Stimulated activated CD4-positive, alpha-beta T cell treated with anti-CD3 and anti-CD28 coated beads, TNF-alpha, amount 100 ng/mL, for 48 hours (primary cell): ENCODE results near the gene ADAP2.
"Not testable (repeated sequence)": the region's sequence is repeated elsewhere in the genome, so short reads cannot be mapped to it uniquely, and the experiment has no call there.

Source experiments
- DNase-seq, 3 donors: peaks; one replicate each; pipeline ENCODE4 v3.0.0-alpha.2; 2020; ENCODE audit warnings: low read depth in 3 of 3

Gene ADAP2

DNA sequence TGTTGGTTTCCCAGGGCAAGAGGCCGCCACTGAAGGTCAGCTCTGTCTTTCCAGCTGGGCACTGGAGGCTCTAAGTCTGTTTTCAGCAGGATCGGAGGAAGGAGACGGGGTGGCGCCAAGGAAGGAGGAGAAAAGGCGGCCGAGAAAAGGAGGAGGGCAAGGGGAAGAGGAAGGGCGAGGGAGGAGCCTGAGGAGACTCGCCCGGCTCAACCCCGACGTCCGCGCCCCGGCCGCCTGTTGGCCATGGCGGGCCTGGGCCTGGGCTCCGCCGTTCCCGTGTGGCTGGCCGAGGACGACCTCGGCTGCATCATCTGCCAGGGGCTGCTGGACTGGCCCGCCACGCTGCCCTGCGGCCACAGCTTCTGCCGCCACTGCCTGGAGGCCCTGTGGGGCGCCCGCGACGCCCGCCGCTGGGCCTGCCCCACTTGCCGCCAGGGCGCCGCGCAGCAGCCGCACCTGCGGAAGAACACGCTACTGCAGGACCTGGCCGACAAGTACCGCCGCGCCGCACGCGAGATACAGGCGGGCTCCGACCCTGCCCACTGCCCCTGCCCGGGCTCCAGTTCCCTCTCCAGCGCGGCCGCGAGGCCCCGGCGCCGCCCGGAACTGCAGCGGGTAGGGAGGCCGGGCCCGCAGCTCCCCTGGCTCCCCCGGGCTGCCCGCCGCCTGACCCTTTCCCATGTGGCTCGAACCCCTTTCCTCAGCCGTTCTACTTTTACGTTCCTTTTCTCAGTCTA is 49.3 kb downstream of the ADAP2 start, which contains the start of gene RNF135:
TSS of gene RNF135 (plus strand) at position 209 of the 737 bp plus-strand sequence. CDS start at position 244, 35 bp downstream.
- peak; percentile 31 to 45 (median 35) for DNase-seq

GRCh38 chr17:30975042-30975820 is 53.5 kb downstream of the ADAP2 start:
- no peak for DNase-seq

- DNase-seq: not testable (repeated sequence)
Measured at GRCh38 chr17:30979919-30980318, 58.2 kb downstream of the ADAP2 start.

GRCh38 chr17:30981531-30982519 is 60.1 kb downstream of the ADAP2 start:
- DNase-seq: no peak

DNA sequence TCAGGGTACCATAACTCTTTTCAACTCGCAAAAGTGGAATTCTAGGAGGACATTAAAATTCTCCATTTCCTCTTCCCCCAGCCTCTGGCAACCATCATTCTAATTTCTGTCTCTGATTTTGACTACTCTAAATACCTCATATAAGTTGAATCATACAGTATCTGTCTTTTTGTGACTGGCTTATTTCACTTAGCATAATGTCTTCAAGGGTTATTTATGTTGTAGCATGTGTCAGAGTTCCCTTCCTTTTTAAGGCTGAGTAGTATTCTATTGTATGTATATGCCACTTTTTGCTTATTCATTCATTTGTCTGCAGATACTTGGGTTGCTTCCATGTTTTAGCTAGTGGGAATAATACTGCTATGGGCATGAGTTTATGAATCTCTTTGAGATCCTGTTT is 61.1 kb downstream of the ADAP2 start:
- DNase-seq: no peak

DNA sequence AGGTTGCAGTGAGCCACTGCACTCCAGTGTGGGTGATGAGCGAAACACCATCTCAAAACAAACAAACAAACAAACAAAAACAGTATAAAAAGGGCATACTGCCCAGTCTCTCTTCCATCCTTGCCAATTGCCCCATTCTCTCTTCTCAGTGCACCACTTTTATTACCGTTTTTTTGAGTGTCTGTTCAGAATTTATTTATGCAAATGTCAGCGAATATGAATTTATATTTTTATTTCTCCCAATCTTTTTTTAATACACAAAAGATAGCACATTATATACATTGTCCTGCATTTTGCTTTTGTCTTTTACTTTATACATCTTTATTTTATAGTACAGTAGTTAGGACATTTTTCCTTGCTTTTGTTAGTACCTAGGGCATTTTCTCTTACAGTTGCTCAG is 68.7 kb downstream of the ADAP2 start:
- DNase-seq: no peak

- no peak for DNase-seq
Measured at GRCh38 chr17:30992551-30992950, 70.8 kb downstream of the ADAP2 start.

DNA sequence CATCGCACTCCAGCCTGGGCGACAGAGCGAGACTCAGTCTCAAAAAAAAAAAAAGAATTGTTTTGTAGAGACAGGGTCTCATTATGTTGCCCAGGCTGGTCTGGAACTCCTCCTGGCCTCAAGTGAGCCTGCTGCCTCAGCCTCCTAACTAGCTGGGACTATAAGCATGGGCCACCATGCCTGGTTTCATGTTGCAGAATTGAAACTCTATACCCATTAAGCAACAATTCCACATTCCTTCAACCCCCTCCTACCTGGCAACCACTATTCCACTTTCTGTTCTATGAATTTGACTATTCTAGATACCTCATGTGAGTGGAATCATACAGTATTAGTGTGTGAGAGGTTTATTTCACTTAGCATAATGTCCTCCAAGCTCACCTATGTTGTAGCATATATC is 73.6 kb downstream of the ADAP2 start:
- DNase-seq: no peak

- no peak for DNase-seq
Measured at GRCh38 chr17:30996486-30996885, 74.7 kb downstream of the ADAP2 start.

DNA sequence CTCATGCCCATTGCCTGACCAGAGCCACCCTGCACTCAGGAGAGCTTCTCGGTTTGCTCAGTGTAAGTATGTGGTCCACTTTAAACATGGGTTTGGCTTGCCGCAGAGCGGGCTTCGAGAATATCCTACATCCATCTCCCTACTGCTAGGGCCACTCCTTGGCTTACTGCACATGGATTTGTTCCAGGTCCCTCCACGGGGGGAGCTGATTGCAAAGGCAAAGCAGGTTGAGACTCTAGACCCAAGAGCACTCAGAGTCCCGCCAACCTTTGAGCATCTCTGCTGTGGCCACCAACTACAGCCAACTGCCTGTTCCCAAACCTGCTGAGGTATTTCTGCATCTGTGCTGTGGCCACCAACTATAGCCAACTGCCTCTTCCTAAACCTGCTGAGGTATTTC is 75.5 kb downstream of the ADAP2 start:
- no peak for DNase-seq

DNA sequence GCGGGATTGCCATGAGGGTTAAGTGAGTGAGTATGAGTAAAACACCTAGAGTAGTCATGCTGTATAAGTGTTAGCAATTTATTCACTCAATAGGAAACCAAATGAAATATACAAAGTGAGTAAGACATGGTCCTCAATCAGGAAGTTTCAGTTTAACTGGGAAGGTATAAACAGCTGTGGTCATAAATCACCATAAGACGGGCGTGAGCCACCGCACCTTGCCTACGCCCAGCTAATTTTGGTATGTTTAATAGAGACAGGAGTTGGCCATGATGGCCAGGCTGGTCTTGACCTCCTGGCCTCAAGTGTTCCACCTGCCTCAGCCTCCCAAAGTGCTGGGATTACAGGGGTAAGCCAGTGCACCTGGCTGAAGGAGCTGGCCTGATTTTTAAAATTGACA is 76.1 kb downstream of the ADAP2 start:
- DNase-seq: no peak

DNA sequence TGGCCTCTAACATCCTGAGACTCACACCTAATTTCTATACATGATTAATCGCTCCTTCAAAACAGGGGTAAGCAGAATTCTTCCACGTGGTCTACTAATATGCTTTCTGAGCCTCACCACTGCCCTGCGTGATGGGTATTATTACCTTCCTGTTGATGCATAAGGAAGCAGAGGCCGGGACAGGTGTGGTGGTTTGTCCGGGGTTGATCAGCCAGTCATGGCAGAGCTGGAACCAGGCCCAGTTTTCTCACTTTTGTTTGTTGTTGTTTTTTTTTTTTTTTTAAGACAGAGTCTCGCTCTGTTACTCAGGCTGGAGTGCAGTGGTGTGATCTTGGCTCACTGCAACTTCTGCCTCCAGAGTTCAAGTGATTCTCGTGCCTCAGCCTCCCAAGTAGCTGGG is 80.3 kb downstream of the ADAP2 start:
- DNase-seq: no peak

DNA sequence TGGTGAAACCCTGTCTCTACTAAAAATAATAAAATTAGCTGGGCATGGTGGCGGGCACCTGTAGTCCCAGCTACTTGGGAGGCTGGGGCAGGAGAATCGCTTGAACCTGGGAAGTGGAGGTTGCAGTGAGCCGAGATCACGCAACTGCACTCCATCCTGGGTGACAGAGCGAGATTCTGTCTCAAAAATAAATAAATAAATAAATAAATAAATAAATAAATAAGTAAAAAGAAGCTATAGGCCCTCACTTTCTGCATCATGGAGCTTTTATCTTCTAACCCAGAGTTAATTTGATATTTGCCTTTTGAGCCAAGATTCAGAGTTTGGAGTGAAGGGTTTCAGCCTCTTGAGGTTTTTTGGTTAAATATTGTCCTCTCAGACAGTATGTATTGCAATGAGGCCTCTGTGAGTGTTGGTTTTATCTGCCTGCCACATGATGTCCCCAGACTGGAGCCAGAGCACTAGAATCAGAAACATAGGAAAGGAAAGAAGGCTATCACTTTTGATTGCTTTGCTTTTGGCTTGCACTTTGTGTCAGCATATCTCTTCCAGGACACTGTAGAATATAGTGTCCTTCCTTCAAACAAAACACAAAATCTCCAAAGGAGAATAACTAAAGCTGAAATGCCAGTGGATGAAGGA is 81.6 kb downstream of the ADAP2 start:
- DNase-seq: no peak

DNA sequence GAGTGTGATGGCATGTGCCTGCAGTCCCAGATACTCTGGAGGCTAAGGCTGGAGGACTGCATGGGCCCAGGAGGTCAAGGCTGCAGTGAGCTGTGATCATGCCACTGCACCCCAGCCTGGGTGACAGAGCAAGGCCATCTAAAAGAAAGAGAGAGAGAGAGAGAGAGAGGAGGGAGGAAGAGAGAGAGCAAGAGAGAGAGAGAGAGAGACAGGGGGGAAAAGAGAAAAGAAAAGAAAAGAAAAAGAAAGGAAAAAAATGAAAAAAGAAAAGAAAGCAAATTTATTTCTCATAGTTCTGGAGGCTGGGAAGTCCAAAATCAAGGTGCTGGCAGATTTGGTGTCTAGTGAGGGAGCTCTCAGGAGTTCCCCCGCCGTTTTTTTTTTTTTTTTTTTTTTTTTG is 82.4 kb downstream of the ADAP2 start:
- DNase-seq: no peak

GRCh38 chr17:31007695-31008373 is 86.1 kb downstream of the ADAP2 start:
- DNase-seq: no peak

DNA sequence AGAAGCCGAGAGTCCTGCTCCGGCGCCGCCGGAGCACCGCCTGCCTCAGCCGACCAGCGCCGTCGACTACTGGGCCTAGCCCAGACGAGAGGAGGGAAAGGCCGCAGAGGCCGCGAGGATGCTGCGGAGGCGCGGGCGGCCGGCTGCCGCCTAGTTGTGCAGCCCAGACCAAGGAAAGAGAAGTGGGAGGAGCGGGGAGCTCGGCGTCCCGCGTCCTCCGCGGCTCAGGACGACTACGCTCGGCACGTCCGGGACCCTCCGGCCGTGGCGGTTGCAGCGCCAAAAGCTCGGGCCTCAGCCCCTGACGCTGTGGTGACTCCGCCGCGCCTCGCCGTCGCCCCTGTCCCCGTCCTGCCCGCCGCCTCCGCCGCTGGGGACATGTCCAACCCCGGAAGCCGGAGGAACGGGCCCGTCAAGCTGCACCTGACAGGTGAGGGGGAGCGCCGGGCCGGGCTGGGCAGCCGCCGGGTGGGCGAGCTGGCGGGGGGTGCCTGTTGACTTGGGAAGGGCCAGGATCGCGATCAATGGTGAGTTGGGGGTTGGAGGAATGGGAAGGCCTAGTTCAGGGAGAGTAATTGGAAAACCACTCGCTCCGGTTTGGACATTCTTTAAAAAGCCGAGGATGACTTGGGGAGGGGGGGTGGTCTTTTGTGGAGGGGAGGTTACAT is 86.8 kb downstream of the ADAP2 start:
- DNase-seq: peak in 2 of 3 donors; percentile 25 to 41
